Stimulated activated memory B cell treated with anti-CD40 and anti-IgM and Interleukin-4, amounts not matched to agents 10 μg/mL and 1 μg/mL and 100 μg/mL, for 72 hours (primary cell): ENCODE data around the gene OR5M3.

Source experiments
- ATAC-seq: fragments of 150-1000 bp; cut with Tn5 transposase; 2 replicates; pipeline ENCODE4 v1.10.0; 2021
- H3K27ac Mint-ChIP-seq: one replicate; pipeline ENCODE4 v1.8.0; 2022; ENCODE audit warnings: mild to moderate bottlenecking, mixed read lengths
- H3K27me3 Mint-ChIP-seq: one replicate; pipeline ENCODE4 v1.8.0; 2022; ENCODE audit warnings: mixed read lengths
- H3K36me3 Mint-ChIP-seq: one replicate; pipeline ENCODE4 v1.8.0; 2022; ENCODE audit warnings: mixed read lengths
- H3K4me1 Mint-ChIP-seq: one replicate; pipeline ENCODE4 v1.8.0; 2022; ENCODE audit warnings: mixed read lengths
- H3K4me3 Mint-ChIP-seq: one replicate; pipeline ENCODE4 v1.8.0; 2022; ENCODE audit warnings: mild to moderate bottlenecking, moderate library complexity, mixed read lengths
- H3K9me3 Mint-ChIP-seq: one replicate; pipeline ENCODE4 v1.8.0; 2022; ENCODE audit warnings: mixed read lengths

The OR5M3 gene

GRCh38 chr11:56473252-56473651, at the start of gene OR5M3:
Gene OR5M3, minus strand, starts transcription at chr11:56473352. Its CDS starts 2,855 bp downstream, at chr11:56470497.
- Mint-ChIP-seq H3K36me3 (no peaks in the 10 kb centered on the region), H3K27ac (no peak within 1 kb of the TSS), H3K27me3 (no peaks in the 10 kb centered on the region), H3K9me3 (peaks cover 4% of the 10 kb centered on the region), H3K4me1 (no peaks in the 10 kb centered on the region), H3K4me3 (no peak within 1 kb of the TSS)
- no peak for ATAC-seq

DNA sequence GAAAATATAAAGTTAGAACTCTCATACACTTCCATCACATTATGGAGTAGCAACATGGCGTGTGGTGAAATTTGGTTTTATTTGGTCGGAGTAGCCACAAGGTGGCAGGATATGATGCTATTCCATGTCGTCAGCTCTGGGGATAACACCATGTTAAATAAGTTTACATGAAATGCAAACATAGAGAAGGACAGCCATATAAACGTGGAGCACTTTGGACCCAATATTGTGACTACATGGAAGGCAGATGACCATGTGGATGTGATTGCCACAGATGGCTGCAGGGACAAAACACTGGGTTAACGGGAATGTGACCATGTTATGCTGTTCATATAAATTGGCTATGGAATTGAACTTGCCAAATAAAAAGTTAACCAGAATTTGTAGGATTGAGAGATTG, 48.9 kb upstream of the OR5M3 start:
- Mint-ChIP-seq H3K27ac (no peak overlapping the region), H3K4me3 (no peak overlapping the region), H3K4me1 (no peaks in the 10 kb centered on the region), H3K36me3 (no peaks in the 10 kb centered on the region), H3K9me3 (peaks cover 8% of the 10 kb centered on the region), H3K27me3 (no peaks in the 10 kb centered on the region)
- ATAC-seq: no peak

GRCh38 chr11:56513280-56513679, 40.1 kb upstream of the OR5M3 start:
- no peak overlapping the region for H3K4me3 Mint-ChIP-seq
- no peaks in the 10 kb centered on the region for H3K4me1 Mint-ChIP-seq
- no peaks in the 10 kb centered on the region for H3K36me3 Mint-ChIP-seq
- H3K27ac Mint-ChIP-seq: no peak overlapping the region
- ATAC-seq: no peak
- peaks cover 14% of the 10 kb centered on the region for H3K9me3 Mint-ChIP-seq
- no peaks in the 10 kb centered on the region for H3K27me3 Mint-ChIP-seq

- Mint-ChIP-seq H3K4me1 (no peaks in the 10 kb centered on the region), H3K9me3 (peaks cover 6% of the 10 kb centered on the region), H3K27me3 (no peaks in the 10 kb centered on the region), H3K27ac (no peak overlapping the region), H3K4me3 (no peak overlapping the region), H3K36me3 (no peaks in the 10 kb centered on the region)
- ATAC-seq: no peak
These were observed 36.3 kb upstream of the OR5M3 start for GRCh38 chr11:56509439-56509838.

DNA sequence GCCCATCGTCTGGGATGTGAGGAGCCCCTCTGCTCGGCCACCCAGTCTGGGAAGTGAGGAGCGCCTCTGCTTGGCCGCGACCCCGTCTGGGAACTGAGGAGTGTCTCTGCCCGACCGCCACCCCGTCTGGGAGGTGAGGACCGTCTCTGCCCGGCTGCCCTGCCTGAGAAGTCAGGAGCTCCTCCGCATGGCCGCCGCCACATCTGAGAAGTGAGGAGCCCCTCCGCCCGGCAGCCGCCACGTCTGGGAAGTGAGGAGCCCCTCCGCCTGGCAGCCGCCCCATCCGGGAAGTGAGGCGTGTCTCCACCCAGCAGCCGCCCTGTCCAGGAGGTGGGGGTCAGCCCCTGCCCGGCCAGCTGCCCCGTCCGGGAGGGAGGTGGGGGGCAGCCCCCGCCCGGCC, 23.9 kb upstream of the OR5M3 start:
- H3K27me3 Mint-ChIP-seq: no peaks in the 10 kb centered on the region
- no peak overlapping the region for H3K27ac Mint-ChIP-seq
- no peaks in the 10 kb centered on the region for H3K36me3 Mint-ChIP-seq
- H3K9me3 Mint-ChIP-seq: peaks cover 13% of the 10 kb centered on the region
- ATAC-seq: no peak
- H3K4me3 Mint-ChIP-seq: no peak overlapping the region
- no peaks in the 10 kb centered on the region for H3K4me1 Mint-ChIP-seq

DNA sequence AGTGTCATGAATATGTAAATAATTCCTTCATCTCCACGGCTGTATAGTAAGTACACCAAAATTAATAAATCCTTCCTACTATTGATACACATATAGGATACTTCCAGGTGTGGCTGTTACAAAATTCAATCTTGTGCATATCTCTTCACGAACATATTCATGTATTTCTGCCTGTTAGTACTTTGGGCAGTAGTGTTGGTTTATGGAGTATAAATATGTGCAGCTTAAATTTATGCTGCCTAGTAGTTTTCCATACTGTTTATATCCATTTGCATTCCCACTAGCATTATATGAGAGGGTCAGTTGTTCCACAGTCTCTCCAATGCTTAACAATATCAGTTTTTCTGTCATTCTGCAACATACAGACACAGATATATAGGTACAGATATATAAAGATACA, 22.0 kb upstream of the OR5M3 start:
- H3K9me3 Mint-ChIP-seq: peaks cover 5% of the 10 kb centered on the region
- no peak for ATAC-seq
- no peaks in the 10 kb centered on the region for H3K4me1 Mint-ChIP-seq
- H3K27me3 Mint-ChIP-seq: no peaks in the 10 kb centered on the region
- H3K27ac Mint-ChIP-seq: no peak overlapping the region
- H3K4me3 Mint-ChIP-seq: no peak overlapping the region
- no peaks in the 10 kb centered on the region for H3K36me3 Mint-ChIP-seq

GRCh38 chr11:56491270-56491669, 18.1 kb upstream of the OR5M3 start, which contains the start of gene OR5M8:
Gene OR5M8, minus strand, starts transcription at chr11:56491370. Its CDS starts 0 bp downstream, at chr11:56491370.
- H3K27ac Mint-ChIP-seq: no peak within 1 kb of the TSS
- peaks cover under 1% of the 10 kb centered on the region for H3K9me3 Mint-ChIP-seq
- no peak for ATAC-seq
- no peak within 1 kb of the TSS for H3K4me3 Mint-ChIP-seq
- no peaks in the 10 kb centered on the region for H3K36me3 Mint-ChIP-seq
- H3K4me1 Mint-ChIP-seq: no peaks in the 10 kb centered on the region
- no peaks in the 10 kb centered on the region for H3K27me3 Mint-ChIP-seq

DNA sequence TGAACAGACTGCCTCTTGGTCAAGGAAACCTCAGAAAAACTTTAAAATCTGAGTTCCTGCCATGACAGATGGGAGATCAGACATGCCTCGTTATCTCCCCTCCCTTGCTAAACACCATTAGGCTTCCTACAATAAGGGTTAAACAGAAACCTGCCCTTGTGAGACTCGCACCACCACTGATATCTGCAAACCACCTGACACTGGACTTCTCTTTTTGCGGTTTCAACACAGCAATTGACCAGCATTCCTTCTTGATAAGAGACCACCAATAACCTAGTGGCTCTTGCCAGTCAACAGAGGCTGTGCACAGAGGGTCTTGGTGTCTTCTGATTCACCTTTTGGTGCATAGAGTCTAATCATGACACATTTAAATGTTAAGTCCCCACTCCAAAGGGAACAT, 13.6 kb upstream of the OR5M3 start:
- H3K36me3 Mint-ChIP-seq: no peaks in the 10 kb centered on the region
- no peak overlapping the region for H3K4me3 Mint-ChIP-seq
- ATAC-seq: no peak
- peaks cover 3% of the 10 kb centered on the region for H3K9me3 Mint-ChIP-seq
- H3K4me1 Mint-ChIP-seq: no peaks in the 10 kb centered on the region
- H3K27ac Mint-ChIP-seq: no peak overlapping the region
- no peaks in the 10 kb centered on the region for H3K27me3 Mint-ChIP-seq

- Mint-ChIP-seq H3K27me3 (no peaks in the 10 kb centered on the region), H3K27ac (no peak overlapping the region), H3K36me3 (no peaks in the 10 kb centered on the region), H3K4me3 (no peak overlapping the region), H3K4me1 (no peaks in the 10 kb centered on the region), H3K9me3 (peaks cover 9% of the 10 kb centered on the region)
- ATAC-seq: no peak
These were observed 1.6 kb upstream of the OR5M3 start for GRCh38 chr11:56474729-56475235.

DNA sequence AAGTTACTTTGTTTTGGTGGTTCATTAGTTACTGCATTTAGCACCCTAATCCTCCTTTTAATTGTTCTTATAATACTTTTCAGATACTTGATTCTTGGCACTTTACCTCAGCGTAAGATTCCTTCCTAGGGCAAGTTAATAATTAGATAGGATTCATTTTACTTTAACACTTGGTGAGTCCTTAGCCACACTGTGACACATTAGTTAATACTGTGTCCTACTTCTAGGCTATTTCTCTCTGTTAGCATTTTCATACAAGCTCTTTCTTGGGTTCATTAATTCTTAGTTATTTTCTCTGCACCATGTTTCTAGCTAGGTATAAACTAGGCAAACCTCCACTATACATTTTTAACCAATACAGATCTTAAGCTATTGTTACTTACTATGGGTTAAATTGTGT, 16.1 kb downstream of the OR5M3 start:
- Mint-ChIP-seq H3K4me3 (no peak overlapping the region), H3K36me3 (no peaks in the 10 kb centered on the region), H3K27ac (no peak overlapping the region), H3K9me3 (peaks cover 2% of the 10 kb centered on the region), H3K27me3 (no peaks in the 10 kb centered on the region), H3K4me1 (no peaks in the 10 kb centered on the region)
- no peak for ATAC-seq

DNA sequence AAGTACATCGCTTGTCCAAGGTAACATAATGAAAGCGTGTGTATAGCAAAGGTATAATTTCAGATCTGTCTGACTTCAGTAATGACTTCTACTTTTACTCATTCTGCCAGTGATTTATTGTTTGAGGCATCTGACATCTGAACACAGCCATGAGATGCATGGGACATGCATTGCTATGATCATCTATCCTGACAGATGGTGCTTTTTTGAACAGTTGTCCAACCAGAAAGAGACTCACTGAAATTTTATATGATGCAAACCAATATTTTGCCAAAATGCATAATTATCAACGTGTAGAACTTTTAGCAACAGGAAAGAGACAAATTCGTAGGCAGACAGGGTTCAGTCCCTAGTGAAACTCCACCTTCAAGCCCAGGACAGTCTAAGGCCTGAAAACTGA, 19.6 kb downstream of the OR5M3 start:
- Mint-ChIP-seq H3K4me3 (no peak overlapping the region), H3K27ac (no peak overlapping the region), H3K36me3 (no peaks in the 10 kb centered on the region), H3K9me3 (peaks cover 2% of the 10 kb centered on the region), H3K27me3 (no peaks in the 10 kb centered on the region), H3K4me1 (no peaks in the 10 kb centered on the region)
- ATAC-seq: no peak
